SK-N-SH (cell line): ENCODE data around the gene PRKACB. TPM values are rescaled to one million over a fixed set of nuclear protein-coding genes. Genes with fewer than 3 reads are reported as not detected.

Source experiments
- CTCF ChIA-PET: fragments of 300-600, 350-600 bp; formaldehyde crosslinking; extraction: SDS; loops from one replicate; lab custom pipeline; 2021; lab: Yijun Ruan, JAX
- POLR2A ChIA-PET: fragments of 350-600 bp; sonication (Branson Sonifier 250); formaldehyde crosslinking; extraction: SDS; loops from one replicate; lab custom pipeline; 2020; ENCODE audit warnings: antibody characterized with exemption, inconsistent platforms; lab: Yijun Ruan, JAX
- DNase-seq: peaks from one replicate; pipeline ENCODE4 v3.0.0; 2012
- H2AFZ ChIP-seq: fragments of 200-600 bp; sonication (generic); 2 replicates; pipeline ENCODE4 v1.8.1; 2016; ENCODE audit warnings: antibody characterized with exemption, mild to moderate bottlenecking, low read depth
- H3F3A ChIP-seq: fragments of 200-600 bp; sonication (generic); replicated peaks from 2 replicates; pipeline ENCODE3; 2016; ENCODE audit warnings: antibody characterized with exemption, mild to moderate bottlenecking; ENCODE audit not compliant: insufficient read depth
- H3K27ac ChIP-seq, 2 experiments: fragments of 200-500 bp in 1 of 2; fragments of 200-600 bp in 1 of 2; sonication (Bioruptor generic) in 1 of 2; sonication (generic), shearing (Covaris generic) in 1 of 2; 2 replicates each; pipeline versions ENCODE4 v1.5.1 to v1.6.1; 2014 to 2016; ENCODE audit warnings: low read depth in 2 of 2, inconsistent platforms in 1 of 2, low read length in 1 of 2, mild to moderate bottlenecking in 1 of 2, mixed read lengths in 1 of 2
- H3K27me3 ChIP-seq: fragments of 200-600 bp; sonication (generic), shearing (Covaris generic); 2 replicates; pipeline ENCODE4 v1.6.1; 2016; ENCODE audit warnings: mixed run types; ENCODE audit not compliant: insufficient read depth
- H3K36me3 ChIP-seq, 2 experiments: fragments of 200-500 bp in 1 of 2; fragments of 200-600 bp in 1 of 2; sonication (Bioruptor generic) in 1 of 2; sonication (generic) in 1 of 2; replicated peaks in 1 of 2; 2 replicates each; pipeline versions ENCODE3 to v1.5.1; 2014 to 2016; ENCODE audit warnings: low read length in 1 of 2, mild to moderate bottlenecking in 1 of 2; ENCODE audit not compliant: insufficient read depth in 2 of 2, control insufficient read depth in 1 of 2
- H3K4me1 ChIP-seq, 2 experiments: fragments of 200-500 bp in 1 of 2; fragments of 200-600 bp in 1 of 2; sonication (Bioruptor generic) in 1 of 2; sonication (generic), shearing (Covaris generic) in 1 of 2; 2 replicates each; pipeline versions ENCODE4 v1.5.1 to v1.6.1; 2014 to 2016; ENCODE audit warnings: low read depth in 1 of 2, low read length in 1 of 2, mixed run types in 1 of 2; ENCODE audit not compliant: insufficient read depth in 2 of 2, control insufficient read depth in 1 of 2
- H3K4me2 ChIP-seq: fragments of 200-600 bp; sonication (generic), shearing (Covaris generic); 2 replicates; pipeline ENCODE4 v1.6.1; 2017; ENCODE audit warnings: mixed run types
- H3K4me3 ChIP-seq, 2 experiments: fragments of 200-500 bp in 1 of 2; fragments of 200-600 bp in 1 of 2; sonication (Bioruptor generic) in 1 of 2; sonication (generic), shearing (Covaris generic) in 1 of 2; 2 replicates each; pipeline versions ENCODE4 v1.5.1 to v1.8.1; 2014 to 2016; ENCODE audit warnings: low read depth in 2 of 2, inconsistent platforms in 1 of 2, low read length in 1 of 2, mild to moderate bottlenecking in 1 of 2, mixed read lengths in 1 of 2, moderate library complexity in 1 of 2
- H3K79me2 ChIP-seq: fragments of 200-600 bp; sonication (generic); 2 replicates; pipeline ENCODE4 v1.8.1; 2017; ENCODE audit warnings: mild to moderate bottlenecking; ENCODE audit not compliant: insufficient read depth
- H3K9ac ChIP-seq: fragments of 200-600 bp; sonication (generic); 2 replicates; pipeline ENCODE4 v1.6.1; 2017; ENCODE audit warnings: mixed run types
- H3K9me2 ChIP-seq: fragments of 200-600 bp; sonication (generic); 2 replicates; pipeline ENCODE4 v1.6.1; 2017; ENCODE audit warnings: mixed run types
- H3K9me3 ChIP-seq: fragments of 200-600 bp; sonication (generic); 2 replicates; pipeline ENCODE4 v1.6.1; 2017; ENCODE audit warnings: mixed run types, mild to moderate bottlenecking, moderate library complexity
- H4K20me1 ChIP-seq: fragments of 200-600 bp; sonication (generic); 2 replicates; pipeline ENCODE4 v1.6.1; 2017; ENCODE audit warnings: mild to moderate bottlenecking, mixed run types; ENCODE audit not compliant: insufficient read depth
- CTCF ChIP-seq: fragments of 200-600 bp; sonication (generic); IDR thresholded peaks from 2 replicates; pipeline ENCODE4 v1.6.1; 2017; ENCODE audit warnings: antibody characterized with exemption, mild to moderate bottlenecking, moderate library complexity
- ELF1 ChIP-seq: IDR thresholded peaks from 2 replicates; pipeline ENCODE4 v1.4.0; 2012
- FOSL2 ChIP-seq: IDR thresholded peaks from 2 replicates; pipeline ENCODE4 v1.4.0; 2012; ENCODE audit warnings: low read depth, mild to moderate bottlenecking, moderate library complexity, borderline replicate concordance
- FOXM1 ChIP-seq: IDR thresholded peaks from 2 replicates; pipeline ENCODE4 v1.4.0; 2012; ENCODE audit warnings: low read depth, mild to moderate bottlenecking
- GABPA ChIP-seq: IDR thresholded peaks from 2 replicates; pipeline ENCODE4 v1.4.0; 2012; ENCODE audit warnings: low read depth, mild to moderate bottlenecking
- GATA2 ChIP-seq: sonication (generic); formaldehyde crosslinking; IDR thresholded peaks from 2 replicates; pipeline ENCODE4 v1.5.0; 2020; ENCODE audit warnings: mild to moderate bottlenecking, missing genetic modification reagents
- IRF3 ChIP-seq: fragments of 150-350 bp; IDR thresholded peaks from 2 replicates; pipeline ENCODE4 v1.6.1; 2016; ENCODE audit warnings: mild to moderate bottlenecking, low read depth, low read length
- MXI1 ChIP-seq: IDR thresholded peaks from 2 replicates; pipeline ENCODE4 v1.6.1; 2012; ENCODE audit warnings: mild to moderate bottlenecking, low read depth, low read length, improper control_type of control experiment
- NFIC ChIP-seq: IDR thresholded peaks from 2 replicates; pipeline ENCODE4 v1.4.0; 2012; ENCODE audit warnings: borderline replicate concordance
- PBX3 ChIP-seq: IDR thresholded peaks from 2 replicates; pipeline ENCODE4; 2012
- RAD21 ChIP-seq: IDR thresholded peaks from 2 replicates; pipeline ENCODE4 v1.6.1; 2012; ENCODE audit warnings: mild to moderate bottlenecking, low read length
- REST ChIP-seq: IDR thresholded peaks from 2 replicates; pipeline ENCODE4 v1.6.1; 2012; ENCODE audit warnings: mild to moderate bottlenecking, low read depth, low read length, moderate library complexity
- TAF1 ChIP-seq: IDR thresholded peaks from 2 replicates; pipeline ENCODE4 v1.6.1; 2012; ENCODE audit warnings: low read depth, mild to moderate bottlenecking, low read length, moderate library complexity, borderline replicate concordance
- TCF12 ChIP-seq: IDR thresholded peaks from 2 replicates; pipeline ENCODE4 v1.4.0; 2012
- TEAD4 ChIP-seq: IDR thresholded peaks from 2 replicates; pipeline ENCODE4 v1.4.0; 2012; ENCODE audit warnings: mild to moderate bottlenecking, borderline replicate concordance; ENCODE audit not compliant: insufficient read depth
- USF1 ChIP-seq: IDR thresholded peaks from 2 replicates; pipeline ENCODE4 v1.4.0; 2012; ENCODE audit warnings: low read depth, borderline replicate concordance
- USF2 ChIP-seq: fragments of 150-350 bp; IDR thresholded peaks from 2 replicates; pipeline ENCODE4 v1.6.1; 2017; ENCODE audit warnings: antibody characterized with exemption, low read length, low read depth, borderline replicate concordance
- YY1 ChIP-seq: IDR thresholded peaks from 2 replicates; pipeline ENCODE4 v1.4.0; 2012; ENCODE audit warnings: low read depth, mild to moderate bottlenecking
- ZBTB33 ChIP-seq: IDR thresholded peaks from 2 replicates; pipeline ENCODE4 v1.4.0; 2012; ENCODE audit warnings: low read depth, borderline replicate concordance
- polyA plus RNA-seq, 3 experiments: library from polyadenylated mRNA; depleted of rRNA; stranded (reverse); fragments of >200 nt; gene quantifications; 2 replicates each; pipeline ENCODE4 v1.2.3, GENCODE V29; 2012

The PRKACB gene
- polyA plus RNA-seq, 1 of the 3 experiments (the other 2 are of a cell fraction), result 7.5 TPM

- CTCF ChIA-PET, result interaction anchor here (1.0 kb wide), 1 partner anchor 16 kb away, joined by 3 read pairs; no protein-coding TSS in a partner anchor
- H3K4me3 ChIP-seq, result no peak overlapping the region
- POLR2A ChIA-PET, result no interaction called here
- no peak overlapping the region for H3K9ac ChIP-seq
- H3K4me1 ChIP-seq, result no peaks in the 10 kb centered on the region
- no peak overlapping the region for H2AFZ ChIP-seq
- no peaks in the 10 kb centered on the region for H3K79me2 ChIP-seq
- H3K27ac ChIP-seq, result no peak overlapping the region
- DNase-seq, result no peak
- no peaks in the 10 kb centered on the region for H3K27me3 ChIP-seq
- H4K20me1 ChIP-seq, result no peaks in the 10 kb centered on the region
- no peaks in the 10 kb centered on the region for H3K9me3 ChIP-seq
- H3K36me3 ChIP-seq, result no peaks in the 10 kb centered on the region
- no peak for TF ChIP-seq PBX3
- TF ChIP-seq CTCF, result no peak
- no peak for TF ChIP-seq YY1
- TF ChIP-seq RAD21, result no peak
- no peak for TF ChIP-seq TAF1
- TF ChIP-seq FOSL2, result no peak
- no peak for TF ChIP-seq IRF3
- TF ChIP-seq TEAD4, result no peak
- TF ChIP-seq USF1, result no peak
- no peak for TF ChIP-seq TCF12
- TF ChIP-seq ELF1, result no peak
- TF ChIP-seq REST, result no peak
- no peak for TF ChIP-seq ZBTB33
- TF ChIP-seq MXI1, result no peak
- TF ChIP-seq FOXM1, result no peak
- no peak for TF ChIP-seq GABPA
- TF ChIP-seq NFIC, result no peak
- TF ChIP-seq USF2, result no peak
- no peak for TF ChIP-seq GATA2 (CRISPR knock-in tag)
- no peak overlapping the region for H3K4me2 ChIP-seq
- no peaks in the 10 kb centered on the region for H3K9me2 ChIP-seq
- no peaks in the 10 kb centered on the region for H3F3A ChIP-seq
Observed at GRCh38 chr1:84267476-84267875, 123.4 kb downstream of the PRKACB start.
